Measurements from ENCODE around the gene MAN2A1. TPM values are rescaled to one million over a fixed set of nuclear protein-coding genes. Genes with fewer than 3 reads are reported as not detected.

MAN2A1 gene
- total and polyA plus RNA-seq, 2 experiments from 2014 or later = 32.5 to 129 TPM

GRCh38 chr5:109674596-109674995, 15.1 kb upstream of the MAN2A1 start:
- TF ChIP-seq REST (IDR thresholded peaks at IDR 0.05; ENCODE audit: unreplicated experiment) (no peak), STAT1 (IDR thresholded peaks at IDR 0.05; ENCODE audit: unreplicated experiment) (no peak), POLR2AphosphoS5 (IDR thresholded peaks at IDR 0.05; ENCODE audit: low read depth) (no peak), CTCF (conservative IDR thresholded peaks at IDR 0.05; ENCODE audit: low read depth in 2 of 2) (no peak), NANOG (IDR thresholded peaks at IDR 0.05; ENCODE audit: borderline replicate concordance) (no peak), JUNB (IDR thresholded peaks at IDR 0.05; ENCODE audit: unreplicated experiment) (no peak), ZNF114 (CRISPR knock-in tag; IDR thresholded peaks at IDR 0.05) (no peak), ZNF331 (CRISPR knock-in tag; IDR thresholded peaks at IDR 0.05; ENCODE audit: low read depth) (no peak), CREB1 (CRISPR knock-in tag; IDR thresholded peaks at IDR 0.05; ENCODE audit: low read depth) (no peak), EZH2 (IDR thresholded peaks at IDR 0.05; ENCODE audit: low read depth, unreplicated experiment) (no peak)
- Mint-ChIP-seq H3K27me3 (ENCODE audit: insufficient read depth, low read depth, poor library complexity) (no peaks in the 10 kb centered on the region), H3K36me3 (ENCODE audit: low read depth) (no peaks in the 10 kb centered on the region), H3K4me1 (peaks cover 16% of the 10 kb centered on the region), H3K9me3 (no peaks in the 10 kb centered on the region), H3K4me3 (no peak overlapping the region), H3K27ac (no peak overlapping the region)
- H3K9me2 ChIP-seq (ENCODE audit: insufficient read depth) = 0 out of 2 replicates have a peak, but pooled peaks cover 10% of the 10 kb centered on the region
- H3K4me1 ChIP-seq (ENCODE audit: insufficient read depth) = no peaks in the 10 kb centered on the region; the same call in 1 of the 2 replicates
- H3K27me3 ChIP-seq (ENCODE audit: insufficient read depth) = no peaks in the 10 kb centered on the region
- no peaks in the 10 kb centered on the region for H3F3A ChIP-seq (replicated peaks; ENCODE audit: low read depth)
- H3K4me2 ChIP-seq = no peak overlapping the region
- H3K4me3 ChIP-seq = no peak overlapping the region
- H4K20me1 ChIP-seq (replicated peaks; ENCODE audit: insufficient read depth) = no peaks in the 10 kb centered on the region
- no peaks in the 10 kb centered on the region for H3K79me2 ChIP-seq (replicated peaks; ENCODE audit: insufficient read depth)
- no peak for DNase-seq (ENCODE audit: low spot score)
- no peak for ATAC-seq
- H3K27ac ChIP-seq (ENCODE audit: low read depth) = no peak overlapping the region
- H3K36me3 ChIP-seq (ENCODE audit: insufficient read depth) = no peaks in the 10 kb centered on the region
- H2AFZ ChIP-seq = no peak overlapping the region

GRCh38 chr5:109676920-109677319, 12.8 kb upstream of the MAN2A1 start:
- no peak for ATAC-seq
- H3K36me3 Mint-ChIP-seq (ENCODE audit: low read depth) = no peaks in the 10 kb centered on the region
- no peak overlapping the region for H3K4me2 ChIP-seq

More at GRCh38 chr5:109676920-109677319, 12.8 kb upstream of the MAN2A1 start:
- DNase-seq (ENCODE audit: low spot score) = no peak
- Histone ChIP-seq H3K27ac (ENCODE audit: low read depth) (no peak overlapping the region), H3K36me3 (ENCODE audit: insufficient read depth) (no peaks in the 10 kb centered on the region), H3K9me2 (ENCODE audit: insufficient read depth) (no peaks in the 10 kb centered on the region), H3K27me3 (ENCODE audit: insufficient read depth) (no peaks in the 10 kb centered on the region), H3K4me1 (ENCODE audit: insufficient read depth) (no peaks in the 10 kb centered on the region; the same call in 1 of the 2 replicates), H4K20me1 (replicated peaks; ENCODE audit: insufficient read depth) (no peaks in the 10 kb centered on the region), H3K79me2 (replicated peaks; ENCODE audit: insufficient read depth) (no peaks in the 10 kb centered on the region), H2AFZ (no peak overlapping the region), H3K4me3 (no peak overlapping the region), H3F3A (replicated peaks; ENCODE audit: low read depth) (no peaks in the 10 kb centered on the region)
- no peaks in the 10 kb centered on the region for H3K27me3 Mint-ChIP-seq (ENCODE audit: insufficient read depth, low read depth, poor library complexity)
- no peaks in the 10 kb centered on the region for H3K9me3 Mint-ChIP-seq
- H3K4me1 Mint-ChIP-seq = peaks cover 16% of the 10 kb centered on the region
- no peak for TF ChIP-seq STAT1 (IDR thresholded peaks at IDR 0.05; ENCODE audit: unreplicated experiment)
- no peak overlapping the region for H3K27ac Mint-ChIP-seq
- no peak overlapping the region for H3K4me3 Mint-ChIP-seq
